Measurements from ENCODE around the gene PKNOX2.

The PKNOX2 gene

GRCh38 chr11:125435461-125436238 lies 271.1 kb downstream of the PKNOX2 start:
- Mint-ChIP-seq H3K36me3 (ENCODE audit: low read depth) (no peaks in the 10 kb centered on the region), H3K27me3 (ENCODE audit: low read depth) (peaks cover 8% of the 10 kb centered on the region), H3K4me1 (ENCODE audit: low read depth) (no peaks in the 10 kb centered on the region), H3K9me3 (no peaks in the 10 kb centered on the region), H3K4me3 (no peak overlapping the region), H3K27ac (no peak overlapping the region)
- no peak for DNase-seq (ENCODE audit: low spot score)

GRCh38 chr11:125441648-125442410 lies 277.3 kb downstream of the PKNOX2 start:
- no peak for DNase-seq (ENCODE audit: low spot score)
- Mint-ChIP-seq H3K36me3 (ENCODE audit: low read depth) (no peaks in the 10 kb centered on the region), H3K9me3 (no peaks in the 10 kb centered on the region), H3K4me1 (ENCODE audit: low read depth) (no peaks in the 10 kb centered on the region), H3K4me3 (no peak overlapping the region), H3K27ac (no peak overlapping the region), H3K27me3 (ENCODE audit: low read depth) (peaks cover 15% of the 10 kb centered on the region)

- Mint-ChIP-seq H3K9me3 (no peaks in the 10 kb centered on the region), H3K27me3 (ENCODE audit: low read depth) (peaks cover 15% of the 10 kb centered on the region), H3K36me3 (ENCODE audit: low read depth) (no peaks in the 10 kb centered on the region), H3K4me3 (no peak overlapping the region), H3K4me1 (ENCODE audit: low read depth) (no peaks in the 10 kb centered on the region), H3K27ac (no peak overlapping the region)
- DNase-seq (ENCODE audit: low spot score) = no peak
These were observed 278.4 kb downstream of the PKNOX2 start for GRCh38 chr11:125442946-125443345.

GRCh38 chr11:125443767-125444311 lies 279.3 kb downstream of the PKNOX2 start:
- no peak overlapping the region for H3K27ac Mint-ChIP-seq
- peaks cover 15% of the 10 kb centered on the region for H3K27me3 Mint-ChIP-seq (ENCODE audit: low read depth)
- no peaks in the 10 kb centered on the region for H3K9me3 Mint-ChIP-seq
- H3K4me3 Mint-ChIP-seq = no peak overlapping the region
- no peaks in the 10 kb centered on the region for H3K36me3 Mint-ChIP-seq (ENCODE audit: low read depth)
- no peak for DNase-seq (ENCODE audit: low spot score)
- H3K4me1 Mint-ChIP-seq (ENCODE audit: low read depth) = no peaks in the 10 kb centered on the region

- H3K4me1 Mint-ChIP-seq (ENCODE audit: low read depth) = no peaks in the 10 kb centered on the region
- no peak for DNase-seq (ENCODE audit: low spot score)
- no peaks in the 10 kb centered on the region for H3K9me3 Mint-ChIP-seq
- no peak overlapping the region for H3K4me3 Mint-ChIP-seq
- H3K36me3 Mint-ChIP-seq (ENCODE audit: low read depth) = no peaks in the 10 kb centered on the region
- H3K27ac Mint-ChIP-seq = no peak overlapping the region
- peaks cover 9% of the 10 kb centered on the region for H3K27me3 Mint-ChIP-seq (ENCODE audit: low read depth)
These were observed 281.2 kb downstream of the PKNOX2 start for GRCh38 chr11:125445731-125446130.

GRCh38 chr11:125446279-125446678 lies 281.7 kb downstream of the PKNOX2 start:
- Mint-ChIP-seq H3K36me3 (ENCODE audit: low read depth) (no peaks in the 10 kb centered on the region), H3K4me3 (no peak overlapping the region), H3K27me3 (ENCODE audit: low read depth) (peaks cover 4% of the 10 kb centered on the region), H3K4me1 (ENCODE audit: low read depth) (no peaks in the 10 kb centered on the region), H3K9me3 (no peaks in the 10 kb centered on the region), H3K27ac (no peak overlapping the region)
- no peak for DNase-seq (ENCODE audit: low spot score)

GRCh38 chr11:125447721-125448120 lies 283.2 kb downstream of the PKNOX2 start:
- no peak overlapping the region for H3K27ac Mint-ChIP-seq
- no peak for DNase-seq (ENCODE audit: low spot score)
- H3K27me3 Mint-ChIP-seq (ENCODE audit: low read depth) = peaks cover 2% of the 10 kb centered on the region
- H3K4me3 Mint-ChIP-seq = no peak overlapping the region
- H3K36me3 Mint-ChIP-seq (ENCODE audit: low read depth) = no peaks in the 10 kb centered on the region
- H3K4me1 Mint-ChIP-seq (ENCODE audit: low read depth) = no peaks in the 10 kb centered on the region
- no peaks in the 10 kb centered on the region for H3K9me3 Mint-ChIP-seq

GRCh38 chr11:125448136-125448535 lies 283.6 kb downstream of the PKNOX2 start:
- Mint-ChIP-seq H3K27me3 (ENCODE audit: low read depth) (peaks cover 2% of the 10 kb centered on the region), H3K4me3 (no peak overlapping the region), H3K27ac (no peak overlapping the region), H3K36me3 (ENCODE audit: low read depth) (no peaks in the 10 kb centered on the region), H3K4me1 (ENCODE audit: low read depth) (no peaks in the 10 kb centered on the region), H3K9me3 (no peaks in the 10 kb centered on the region)
- no peak for DNase-seq (ENCODE audit: low spot score)

GRCh38 chr11:125449565-125449964 lies 285.0 kb downstream of the PKNOX2 start:
- peaks cover 2% of the 10 kb centered on the region for H3K27me3 Mint-ChIP-seq (ENCODE audit: low read depth)
- no peak overlapping the region for H3K4me3 Mint-ChIP-seq
- H3K9me3 Mint-ChIP-seq = no peaks in the 10 kb centered on the region
- H3K4me1 Mint-ChIP-seq (ENCODE audit: low read depth) = no peaks in the 10 kb centered on the region
- no peak overlapping the region for H3K27ac Mint-ChIP-seq
- DNase-seq (ENCODE audit: low spot score) = no peak
- no peaks in the 10 kb centered on the region for H3K36me3 Mint-ChIP-seq (ENCODE audit: low read depth)

- H3K27me3 Mint-ChIP-seq (ENCODE audit: low read depth) = no peaks in the 10 kb centered on the region
- H3K4me1 Mint-ChIP-seq (ENCODE audit: low read depth) = no peaks in the 10 kb centered on the region
- H3K9me3 Mint-ChIP-seq = no peaks in the 10 kb centered on the region
- H3K4me3 Mint-ChIP-seq = no peak overlapping the region
- no peaks in the 10 kb centered on the region for H3K36me3 Mint-ChIP-seq (ENCODE audit: low read depth)
- DNase-seq (ENCODE audit: low spot score) = no peak
- H3K27ac Mint-ChIP-seq = no peak overlapping the region
These were observed 287.0 kb downstream of the PKNOX2 start for GRCh38 chr11:125451400-125452124.

GRCh38 chr11:125452125-125452470 lies 287.5 kb downstream of the PKNOX2 start:
- Mint-ChIP-seq H3K9me3 (no peaks in the 10 kb centered on the region), H3K27me3 (ENCODE audit: low read depth) (no peaks in the 10 kb centered on the region), H3K4me1 (ENCODE audit: low read depth) (no peaks in the 10 kb centered on the region), H3K27ac (no peak overlapping the region), H3K4me3 (no peak overlapping the region), H3K36me3 (ENCODE audit: low read depth) (no peaks in the 10 kb centered on the region)
- no peak for DNase-seq (ENCODE audit: low spot score)

- H3K4me3 Mint-ChIP-seq = no peak overlapping the region
- no peak for DNase-seq (ENCODE audit: low spot score)
- no peaks in the 10 kb centered on the region for H3K9me3 Mint-ChIP-seq
- no peak overlapping the region for H3K27ac Mint-ChIP-seq
- H3K27me3 Mint-ChIP-seq (ENCODE audit: low read depth) = no peaks in the 10 kb centered on the region
- no peaks in the 10 kb centered on the region for H3K36me3 Mint-ChIP-seq (ENCODE audit: low read depth)
- no peaks in the 10 kb centered on the region for H3K4me1 Mint-ChIP-seq (ENCODE audit: low read depth)
These were observed 289.5 kb downstream of the PKNOX2 start for GRCh38 chr11:125454047-125454446.

- Mint-ChIP-seq H3K36me3 (ENCODE audit: low read depth) (no peaks in the 10 kb centered on the region), H3K27ac (no peak overlapping the region), H3K9me3 (no peaks in the 10 kb centered on the region), H3K4me3 (no peak overlapping the region), H3K4me1 (ENCODE audit: low read depth) (no peaks in the 10 kb centered on the region), H3K27me3 (ENCODE audit: low read depth) (no peaks in the 10 kb centered on the region)
- no peak for DNase-seq (ENCODE audit: low spot score)
These were observed 291.3 kb downstream of the PKNOX2 start for GRCh38 chr11:125455851-125456250.

- H3K4me1 Mint-ChIP-seq (ENCODE audit: low read depth) = no peaks in the 10 kb centered on the region
- DNase-seq (ENCODE audit: low spot score) = no peak
- H3K9me3 Mint-ChIP-seq = no peaks in the 10 kb centered on the region
- no peak overlapping the region for H3K27ac Mint-ChIP-seq
- H3K27me3 Mint-ChIP-seq (ENCODE audit: low read depth) = no peaks in the 10 kb centered on the region
- H3K36me3 Mint-ChIP-seq (ENCODE audit: low read depth) = no peaks in the 10 kb centered on the region
- no peak overlapping the region for H3K4me3 Mint-ChIP-seq
These were observed 293.3 kb downstream of the PKNOX2 start for GRCh38 chr11:125457814-125458343.

All from T-helper 2 cell treated with Interferon-gamma antibody and Interleukin-4, amounts not matched to agents 5 μg/mL and 100 μg/mL, for 36 hours (primary cell).